HG03558 (cell line): ENCODE results near the gene CCDC134.

Source experiments
- ATAC-seq: cut with Tn5 transposase; IDR thresholded peaks from one replicate; pipeline ENCODE4 v1.9.1; 2021; ENCODE audit warnings: moderate number of reproducible peaks; ENCODE audit not compliant: unreplicated experiment; ENCODE audit errors: extremely low read depth

Gene CCDC134

DNA sequence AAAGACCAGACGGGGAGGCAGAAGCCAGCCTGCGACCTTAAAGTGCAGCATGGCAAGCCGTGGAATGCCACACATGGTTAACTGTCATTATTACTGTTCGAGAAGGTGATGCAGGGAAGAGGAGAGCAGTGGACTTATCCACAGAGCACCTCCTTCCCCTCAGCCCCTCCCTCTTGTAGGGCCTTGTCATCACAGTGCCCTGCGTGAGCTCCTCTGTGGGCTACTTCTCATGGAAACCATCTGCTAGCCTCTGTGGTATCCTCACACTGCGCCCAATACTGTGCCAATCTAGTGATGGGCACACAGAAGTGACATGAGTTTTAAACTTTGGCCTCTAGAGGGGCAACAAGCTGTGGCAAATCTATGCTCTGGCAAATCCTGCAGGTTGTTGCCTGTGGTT is 18.2 kb upstream of the CCDC134 start:
- ATAC-seq: no peak

DNA sequence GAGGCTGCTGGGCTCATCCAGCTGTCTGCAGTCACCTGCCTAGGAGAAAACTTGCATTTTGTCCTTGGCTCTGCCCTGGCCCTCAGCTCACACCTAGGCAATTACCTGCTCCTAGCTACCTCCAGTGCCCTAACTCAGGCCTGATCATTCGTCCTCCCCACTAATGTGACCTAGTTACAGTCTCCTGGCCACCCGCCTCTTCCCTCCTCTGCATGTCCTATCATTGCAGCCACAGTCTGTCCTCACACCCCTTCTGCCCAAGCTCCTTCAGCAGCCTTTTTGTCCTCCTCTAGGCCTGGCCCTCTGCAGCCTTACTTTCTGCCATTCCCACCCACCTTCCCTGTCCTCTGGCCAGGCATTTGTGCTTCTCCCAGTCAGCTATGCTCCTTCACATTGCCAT is 17.7 kb upstream of the CCDC134 start:
- no peak for ATAC-seq

DNA sequence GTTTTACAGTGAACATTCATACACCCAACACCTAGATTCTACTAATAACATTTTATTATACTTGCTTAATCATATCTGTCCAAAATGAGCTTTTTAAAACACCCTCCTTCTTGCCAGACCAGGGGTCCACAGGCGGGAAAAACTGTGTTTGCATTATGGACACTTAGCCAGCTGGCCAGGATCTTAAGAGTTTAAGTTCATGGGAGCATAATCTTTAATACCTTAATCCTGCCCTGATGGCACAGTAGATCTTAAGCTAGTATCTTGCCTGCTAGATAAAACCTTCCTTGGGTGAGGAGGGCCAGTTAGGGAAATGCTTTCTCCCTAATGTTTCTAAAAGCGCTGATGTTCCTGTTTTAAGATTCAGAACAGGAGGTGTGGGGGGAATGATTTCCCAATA is 13.1 kb upstream of the CCDC134 start:
- ATAC-seq: no peak

DNA sequence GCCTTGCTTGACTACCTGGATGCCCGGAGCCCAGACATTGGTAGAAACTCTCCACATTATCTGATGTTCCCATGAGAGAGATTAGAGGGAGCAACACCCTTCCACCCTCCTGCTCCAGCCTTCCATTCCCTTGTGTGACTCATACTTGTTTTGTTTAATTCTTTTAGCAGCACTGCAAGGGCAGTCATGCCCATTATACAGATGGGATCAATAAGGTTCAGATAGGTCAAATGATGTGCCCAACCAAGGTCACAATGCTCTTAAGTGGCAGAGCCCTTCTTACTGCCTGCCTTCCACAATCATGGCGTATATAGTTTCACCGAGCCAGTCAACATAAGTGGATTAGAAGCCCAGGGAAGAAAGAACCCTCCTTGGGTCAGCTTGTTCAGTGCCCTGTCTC is 6.6 kb upstream of the CCDC134 start:
- no peak for ATAC-seq

DNA sequence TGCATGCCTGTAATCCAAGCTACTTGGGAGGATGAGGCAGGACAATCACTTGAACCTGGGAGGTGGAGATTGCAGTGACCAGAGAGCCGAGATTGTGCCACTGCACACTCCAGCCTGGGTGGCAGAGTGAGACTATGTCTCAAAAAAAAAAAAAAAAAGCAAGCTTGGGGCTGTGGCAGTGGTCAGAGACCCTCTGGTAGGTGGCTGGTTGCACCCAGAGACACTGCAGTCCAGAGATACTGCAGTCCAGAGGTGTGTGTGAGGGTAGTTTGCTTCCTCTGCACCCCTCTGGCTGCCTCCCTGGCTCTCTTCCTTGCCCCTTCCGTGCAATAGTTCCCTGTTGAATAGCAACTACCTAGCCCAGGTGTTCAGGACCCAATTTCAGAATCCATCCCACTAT is 1.7 kb upstream of the CCDC134 start:
- ATAC-seq: no peak

DNA sequence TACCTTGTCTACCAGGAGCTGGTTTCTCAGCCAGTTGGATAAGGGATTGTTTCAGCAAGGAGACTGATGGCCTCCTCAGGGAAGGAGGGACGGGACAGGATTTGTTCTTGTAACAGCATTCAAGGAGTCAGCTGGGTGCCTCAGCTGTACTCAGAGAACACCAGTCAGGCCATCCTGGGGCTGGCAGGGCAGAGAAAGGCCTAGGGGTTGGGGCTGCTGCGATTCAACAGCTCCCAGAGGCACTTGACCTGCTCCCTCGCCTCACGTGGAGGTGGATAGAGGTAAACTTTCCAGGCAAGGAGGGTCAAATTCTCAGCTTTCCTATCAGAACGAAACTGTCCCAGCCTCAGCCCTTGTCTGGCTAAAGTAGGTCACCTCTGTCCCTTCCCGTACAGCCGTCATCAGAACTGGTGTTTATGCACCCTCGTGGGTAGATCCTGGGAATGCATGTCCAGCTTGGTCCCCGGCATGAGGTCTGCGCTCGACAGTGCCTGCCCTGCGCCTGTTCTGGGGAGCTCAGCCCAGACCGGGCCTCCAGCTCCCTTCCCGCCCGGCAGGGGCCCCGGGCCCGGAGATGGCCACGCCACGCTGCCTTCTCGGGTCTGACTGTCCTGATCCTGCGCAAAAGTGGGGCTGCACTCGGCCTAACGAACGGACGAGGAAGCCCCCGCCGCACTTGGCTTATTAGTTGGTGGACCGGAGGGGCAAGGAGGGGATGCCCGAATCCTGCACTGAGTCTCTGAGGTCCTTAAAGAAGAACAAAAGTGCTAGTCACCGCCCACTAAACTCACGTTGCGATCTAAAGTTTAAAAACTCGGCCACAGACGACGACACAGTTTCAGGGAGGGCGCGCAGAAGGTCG is 762 bp upstream of the CCDC134 start:
- ATAC-seq: no peak

DNA sequence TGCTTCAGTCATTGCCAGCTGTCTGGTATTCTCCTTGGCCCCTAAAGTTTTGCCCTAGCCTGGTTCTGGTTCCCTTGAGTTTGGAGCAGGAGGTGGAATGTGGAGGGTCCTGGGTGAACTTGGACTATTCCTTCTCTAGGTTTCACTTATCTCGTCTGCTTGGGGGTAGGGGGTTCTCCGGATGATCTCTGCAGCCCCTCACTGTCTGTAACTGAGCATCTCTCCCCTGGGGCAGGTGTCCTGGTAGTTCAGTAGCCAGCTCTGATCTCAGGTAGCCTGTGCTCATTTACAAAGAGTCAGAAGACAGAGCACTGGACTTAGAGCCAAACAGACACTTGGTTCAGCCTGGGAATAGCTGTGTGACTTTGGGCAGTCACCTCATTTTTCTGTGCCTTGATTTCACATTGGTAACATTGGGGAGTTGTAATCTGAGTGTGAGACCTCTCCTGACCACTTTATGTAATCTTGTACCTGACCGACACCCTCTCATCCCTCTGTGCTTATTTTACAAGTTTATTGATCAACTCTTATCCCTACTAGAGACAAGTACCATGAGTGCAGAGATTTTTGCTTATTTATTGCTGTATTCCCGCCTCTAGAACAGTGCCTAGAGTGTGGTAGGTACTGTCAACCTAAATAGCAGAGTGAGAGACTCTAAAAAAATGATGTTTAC is 804 bp downstream of the CCDC134 start:
- no peak for ATAC-seq

DNA sequence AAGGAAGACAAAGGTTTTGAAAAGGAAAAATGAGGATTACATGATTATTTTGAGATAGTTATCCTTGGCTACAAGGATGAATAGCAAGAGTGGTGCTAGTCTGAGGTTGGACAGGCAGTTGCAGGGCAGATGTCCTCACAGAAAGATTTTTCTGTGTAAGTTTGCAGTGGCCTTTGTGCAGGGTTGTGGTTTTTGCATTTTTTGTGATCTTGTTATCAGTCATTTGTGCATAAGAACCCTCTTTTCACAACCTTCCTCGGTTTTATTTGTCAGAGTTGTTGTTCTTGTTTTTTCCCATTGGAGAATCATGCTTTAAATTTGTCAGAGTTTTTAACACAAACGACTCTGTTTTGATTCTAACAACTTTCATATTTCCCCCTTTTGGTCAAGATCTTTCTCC is 1.4 kb downstream of the CCDC134 start:
- ATAC-seq: no peak

DNA sequence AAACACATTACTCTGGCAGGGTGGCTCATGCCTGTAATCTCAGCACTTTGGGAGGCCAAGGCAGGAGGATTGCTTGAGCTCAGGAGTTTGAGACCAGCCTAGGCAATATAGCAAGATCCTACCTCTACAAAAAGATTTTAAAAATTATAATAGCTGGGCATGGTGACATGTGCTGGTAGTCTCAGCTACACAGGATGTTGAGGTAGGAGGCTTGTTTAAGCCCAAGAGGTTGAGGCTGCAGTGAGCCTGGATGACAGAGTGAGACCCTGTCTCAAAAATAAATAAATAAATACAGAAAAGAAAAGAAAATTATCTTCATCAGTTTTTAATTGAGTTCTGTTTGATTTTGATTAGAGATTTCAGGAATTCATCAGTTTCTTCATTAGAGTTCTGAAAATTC is 5.2 kb downstream of the CCDC134 start:
- no peak for ATAC-seq

DNA sequence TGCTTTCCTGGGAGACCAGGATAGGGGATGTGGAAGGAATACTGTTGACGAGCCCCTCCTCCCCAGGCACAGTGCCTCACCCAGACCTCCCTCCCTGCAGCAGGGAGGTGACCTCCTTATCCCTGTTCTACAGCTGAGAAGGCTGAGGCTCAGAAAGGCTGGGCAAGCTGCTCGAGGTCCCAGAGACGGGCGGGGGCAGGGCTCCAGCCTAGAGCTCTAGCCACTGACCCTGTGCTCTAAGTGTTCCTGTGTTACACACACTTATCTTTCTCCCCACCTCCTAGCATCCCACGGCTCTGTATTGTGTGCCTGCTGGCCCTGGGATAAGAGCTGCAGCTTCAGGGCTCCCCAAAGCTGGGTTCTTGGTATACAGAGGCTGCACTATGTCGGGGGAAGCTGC is 7.9 kb downstream of the CCDC134 start:
- no peak for ATAC-seq

DNA sequence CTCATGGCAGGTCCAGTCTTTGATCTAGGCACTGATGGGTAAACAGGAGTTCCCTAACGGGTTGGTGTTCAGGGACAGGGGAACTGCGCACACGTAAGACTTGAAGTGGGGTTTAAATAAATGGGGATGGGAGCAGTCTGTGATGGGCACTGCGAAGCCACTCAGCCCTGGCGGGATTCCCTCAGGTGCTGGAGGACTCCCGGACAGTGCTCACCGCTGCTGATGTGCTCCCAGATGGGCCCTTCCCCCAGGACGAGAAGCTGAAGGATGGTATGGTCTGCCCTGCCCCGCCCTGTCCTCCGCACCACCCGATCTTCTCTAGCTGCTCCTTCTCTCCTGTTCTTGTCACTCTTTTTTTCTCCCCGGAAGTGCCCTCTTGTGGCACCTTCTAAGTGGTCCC is 9.5 kb downstream of the CCDC134 start:
- ATAC-seq: no peak

DNA sequence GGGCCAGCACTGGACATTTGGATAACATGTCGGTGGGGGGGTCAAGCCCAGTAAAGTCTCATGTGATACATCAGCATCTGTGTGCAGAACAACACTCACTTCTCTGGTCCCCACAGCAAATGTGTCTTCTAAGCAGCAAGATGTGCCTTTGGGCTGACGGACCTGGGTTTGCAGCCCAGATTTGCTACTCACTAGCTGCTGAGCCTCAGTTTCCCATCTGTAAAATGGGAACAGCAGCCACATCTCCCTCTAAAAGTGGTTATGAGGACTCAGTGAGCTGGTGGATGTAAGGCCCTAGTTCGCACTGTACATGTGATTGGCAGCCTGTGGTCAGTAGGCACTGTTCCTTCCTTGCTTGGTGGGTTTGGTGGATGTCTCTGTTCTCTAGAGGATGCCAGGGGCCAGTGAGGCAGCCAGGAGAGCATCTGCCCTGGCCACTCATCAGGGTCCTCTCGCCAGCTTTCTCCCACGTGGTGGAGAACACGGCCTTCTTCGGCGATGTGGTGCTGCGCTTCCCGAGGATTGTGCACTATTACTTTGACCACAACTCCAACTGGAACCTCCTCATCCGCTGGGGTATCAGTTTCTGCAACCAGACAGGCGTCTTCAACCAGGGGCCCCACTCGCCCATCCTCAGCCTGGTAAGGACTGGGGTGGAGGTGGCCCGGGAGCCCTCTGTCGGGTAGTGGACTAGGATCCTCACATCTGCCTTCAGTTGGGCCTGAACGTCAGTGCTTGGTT is 12.5 kb downstream of the CCDC134 start:
- no peak for ATAC-seq

DNA sequence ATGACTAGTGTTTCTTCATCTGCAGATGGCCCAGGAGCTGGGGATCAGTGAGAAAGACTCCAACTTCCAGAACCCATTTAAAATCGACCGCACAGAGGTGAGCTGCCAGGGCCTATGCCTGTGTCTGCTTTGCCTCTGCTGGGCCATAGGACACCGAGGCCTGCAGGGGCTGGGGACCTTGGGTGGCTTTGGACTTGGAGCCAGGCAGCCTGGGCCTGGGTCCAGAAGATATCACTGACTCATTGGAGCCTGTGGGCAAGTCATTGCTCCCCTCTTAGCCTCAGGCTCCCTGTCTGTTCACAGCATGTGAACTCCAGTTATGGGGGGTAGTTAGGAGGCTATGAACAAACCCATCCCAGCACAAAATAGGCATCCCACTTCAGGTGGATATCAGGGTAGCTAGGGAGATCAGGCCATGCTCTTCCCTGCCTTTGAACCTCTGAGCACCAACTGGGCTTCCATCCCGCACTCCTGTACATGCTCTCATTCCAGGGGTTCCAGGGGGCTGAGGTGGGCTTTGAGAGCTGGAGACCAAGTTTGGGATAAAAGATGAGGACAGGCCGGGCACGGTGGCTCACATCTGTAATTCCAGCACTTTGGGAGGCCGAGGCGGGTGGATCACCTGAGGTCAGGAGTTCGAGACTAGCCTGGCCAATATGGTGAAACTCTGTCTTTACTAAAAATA is 13.4 kb downstream of the CCDC134 start:
- ATAC-seq: no peak

DNA sequence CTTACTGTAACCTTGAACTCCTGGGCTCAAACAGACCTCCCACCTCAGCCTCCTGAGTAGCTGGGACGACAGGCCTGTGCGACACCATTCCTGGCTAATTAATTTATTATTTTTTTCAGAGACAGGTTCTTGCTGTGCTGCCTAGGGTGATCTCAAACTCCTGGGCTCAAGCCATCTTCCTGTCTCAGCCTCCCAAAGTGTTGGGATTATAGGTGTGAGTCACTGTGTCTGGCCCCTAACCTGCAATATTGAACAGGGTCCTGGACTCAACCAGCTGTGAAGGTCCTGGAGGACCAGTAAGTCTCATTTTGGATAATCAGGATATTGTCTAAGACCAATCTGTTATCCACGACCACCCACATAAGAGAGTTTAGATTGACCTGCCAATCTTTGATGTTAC is 15.2 kb downstream of the CCDC134 start:
- no peak for ATAC-seq

DNA sequence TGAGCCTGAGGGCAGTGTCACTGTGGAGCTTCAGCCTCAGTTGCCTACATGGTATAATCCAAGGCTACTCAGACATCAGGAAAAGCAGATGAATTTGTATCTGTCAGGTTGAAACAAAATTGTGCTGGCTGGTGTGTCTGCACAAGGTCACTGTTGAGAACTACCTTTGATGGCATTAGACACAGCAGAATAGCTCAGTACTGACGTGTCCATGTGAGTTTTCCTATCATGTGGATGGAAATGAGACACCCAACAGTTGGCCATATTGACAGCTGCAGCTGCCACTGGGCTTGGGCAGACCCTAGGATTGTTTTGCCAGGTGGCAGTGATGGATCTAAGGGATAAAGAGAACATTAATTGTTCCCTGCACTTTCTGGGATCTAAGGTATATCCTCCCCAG is 15.8 kb downstream of the CCDC134 start:
- no peak for ATAC-seq

DNA sequence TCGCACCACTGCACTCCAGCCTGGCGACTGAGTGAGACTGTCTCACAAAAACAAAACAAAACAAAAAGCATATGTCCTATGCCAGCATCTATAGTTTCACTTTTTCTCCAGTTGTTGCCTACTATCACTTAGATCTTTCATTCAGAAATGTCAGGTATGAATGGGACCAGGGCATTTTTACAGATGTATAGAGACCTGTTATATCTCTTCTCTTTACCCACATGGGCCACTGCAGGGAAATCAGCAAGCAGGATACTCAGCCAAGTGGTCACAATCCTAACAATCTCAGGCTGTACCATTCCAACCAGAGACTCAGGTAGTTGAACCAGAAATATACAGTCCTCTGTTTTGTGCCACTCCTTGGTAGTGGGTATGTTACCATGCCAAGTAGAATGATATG is 16.4 kb downstream of the CCDC134 start:
- no peak for ATAC-seq

DNA sequence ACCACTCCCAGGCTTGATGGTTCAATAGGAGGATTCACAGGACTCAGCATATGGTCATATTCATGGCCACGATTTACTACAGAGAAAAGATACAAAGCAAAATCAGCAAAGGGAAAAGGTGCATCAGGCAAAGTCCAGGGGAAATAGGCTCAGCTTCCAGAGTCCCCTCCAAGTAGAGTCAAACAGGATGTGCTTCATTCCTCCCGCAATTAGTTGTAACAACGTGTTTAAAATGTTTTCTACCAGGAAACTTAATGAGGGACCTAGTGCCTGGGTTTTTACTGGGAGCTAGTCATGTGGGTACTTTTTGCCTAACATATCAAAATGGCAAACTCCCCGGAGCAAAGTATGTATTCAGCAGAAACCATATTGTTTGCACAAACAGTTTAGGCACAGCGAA is 17.5 kb downstream of the CCDC134 start:
- no peak for ATAC-seq

DNA sequence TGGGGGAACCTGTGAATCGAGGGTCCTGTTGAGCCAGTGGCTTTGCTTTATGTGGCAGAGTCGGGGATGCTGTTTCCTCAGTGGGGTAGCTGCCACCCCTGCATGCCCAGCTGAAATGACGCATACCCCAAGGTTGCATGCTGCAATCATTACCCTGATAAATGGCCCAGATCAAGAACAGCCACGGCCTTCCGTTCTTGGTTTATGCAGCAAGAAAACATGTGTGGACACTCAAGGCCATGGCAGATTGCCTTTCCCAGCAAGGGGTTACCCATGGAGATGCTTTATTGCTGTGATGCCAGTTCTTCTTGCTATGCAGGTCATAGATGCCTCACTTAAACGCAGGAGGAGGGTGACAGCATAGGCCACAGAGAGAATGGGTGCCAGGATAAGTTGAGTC is 18.1 kb downstream of the CCDC134 start:
- no peak for ATAC-seq

DNA sequence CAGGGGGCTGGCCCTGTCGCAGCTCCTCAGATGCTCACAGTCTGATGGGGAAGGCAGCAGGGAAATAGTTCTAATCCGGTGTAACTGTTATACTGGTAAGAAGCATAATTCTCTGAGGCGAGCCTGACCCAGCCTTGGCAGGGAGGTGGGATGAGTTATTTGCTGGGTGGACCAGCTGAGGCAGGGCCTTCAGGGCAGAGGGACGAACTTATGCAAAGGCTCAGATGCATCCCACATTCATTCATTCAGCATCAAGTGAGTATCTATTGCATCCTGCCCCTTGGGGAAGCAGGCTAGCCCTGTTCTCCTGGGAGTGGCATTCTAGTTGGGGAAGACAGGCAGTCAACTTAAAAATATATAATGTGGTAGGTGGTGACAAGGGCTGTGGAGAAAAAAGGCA is 18.8 kb downstream of the CCDC134 start:
- no peak for ATAC-seq

DNA sequence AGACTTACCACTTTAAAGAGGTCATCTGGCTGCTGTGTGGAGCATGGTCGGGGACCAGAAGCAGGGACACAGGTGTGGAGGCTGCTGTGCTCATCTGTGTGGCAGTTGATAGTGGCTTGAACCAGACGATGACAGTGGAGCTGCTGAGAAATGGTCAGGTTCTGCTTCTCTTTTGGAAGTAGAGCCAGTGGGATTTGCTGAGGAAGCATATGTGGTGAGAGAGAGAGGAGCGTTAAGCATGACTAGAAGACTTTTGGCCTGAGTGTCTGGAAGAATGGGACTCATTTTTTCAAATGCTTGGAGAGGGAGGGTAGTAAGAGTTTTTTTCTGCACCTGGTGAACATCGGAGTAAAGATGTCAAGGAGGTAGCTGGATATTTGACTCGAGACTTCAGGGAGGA is 20.0 kb downstream of the CCDC134 start:
- ATAC-seq: no peak
